ENCODE measurements around the gene NFIB.

The NFIB gene

DNA sequence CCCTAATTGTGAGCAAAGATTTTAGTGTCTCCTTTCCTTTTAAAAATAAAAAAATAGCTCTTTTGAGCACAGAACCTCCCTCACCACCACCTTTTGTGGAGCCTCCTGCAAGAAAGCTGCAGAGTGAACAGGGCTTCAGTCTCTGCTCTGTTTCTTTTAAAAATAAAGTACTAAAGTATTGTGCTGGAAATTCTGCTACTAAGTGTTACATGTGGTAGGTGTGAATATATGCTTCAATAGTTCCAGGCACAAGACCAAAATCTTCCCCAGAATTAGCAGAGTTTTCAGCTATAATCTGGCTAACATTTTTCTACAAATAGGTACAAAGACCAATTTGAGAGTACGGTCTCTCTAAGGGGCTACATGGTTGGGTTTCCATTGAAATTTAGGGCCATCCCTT lies 40.3 kb upstream of the NFIB start:
- Mint-ChIP-seq H3K4me3 (no peak overlapping the region), H3K9me3 (no peaks in the 10 kb centered on the region), H3K36me3 (ENCODE audit: low read depth) (peaks cover 6% of the 10 kb centered on the region), H3K4me1 (peaks cover 83% of the 10 kb centered on the region), H3K27ac (peak overlapping the region in 1 of 3 experiments; percentile 66), H3K27me3 (ENCODE audit: low read depth) (peaks cover 30% of the 10 kb centered on the region)
- TF ChIP-seq, protein P1, sequence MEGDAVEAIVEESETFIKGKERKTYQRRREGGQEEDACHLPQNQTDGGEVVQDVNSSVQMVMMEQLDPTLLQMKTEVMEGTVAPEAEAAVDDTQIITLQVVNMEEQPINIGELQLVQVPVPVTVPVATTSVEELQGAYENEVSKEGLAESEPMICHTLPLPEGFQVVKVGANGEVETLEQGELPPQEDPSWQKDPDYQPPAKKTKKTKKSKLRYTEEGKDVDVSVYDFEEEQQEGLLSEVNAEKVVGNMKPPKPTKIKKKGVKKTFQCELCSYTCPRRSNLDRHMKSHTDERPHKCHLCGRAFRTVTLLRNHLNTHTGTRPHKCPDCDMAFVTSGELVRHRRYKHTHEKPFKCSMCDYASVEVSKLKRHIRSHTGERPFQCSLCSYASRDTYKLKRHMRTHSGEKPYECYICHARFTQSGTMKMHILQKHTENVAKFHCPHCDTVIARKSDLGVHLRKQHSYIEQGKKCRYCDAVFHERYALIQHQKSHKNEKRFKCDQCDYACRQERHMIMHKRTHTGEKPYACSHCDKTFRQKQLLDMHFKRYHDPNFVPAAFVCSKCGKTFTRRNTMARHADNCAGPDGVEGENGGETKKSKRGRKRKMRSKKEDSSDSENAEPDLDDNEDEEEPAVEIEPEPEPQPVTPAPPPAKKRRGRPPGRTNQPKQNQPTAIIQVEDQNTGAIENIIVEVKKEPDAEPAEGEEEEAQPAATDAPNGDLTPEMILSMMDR (IDR thresholded peaks at IDR 0.05; ENCODE audit: unreplicated experiment in 3 of 3), result no peak

GRCh38 chr9:14353222-14354056 lies 39.5 kb upstream of the NFIB start:
- Mint-ChIP-seq H3K27me3 (ENCODE audit: low read depth) (peaks cover 38% of the 10 kb centered on the region), H3K36me3 (ENCODE audit: low read depth) (peaks cover 3% of the 10 kb centered on the region), H3K4me1 (peaks cover 86% of the 10 kb centered on the region), H3K9me3 (no peaks in the 10 kb centered on the region), H3K27ac (peak overlapping the region in 1 of 3 experiments; percentile 66), H3K4me3 (peak overlapping the region in 2 of 3 experiments; percentile 10 to 47)
- TF ChIP-seq, protein P1 (IDR thresholded peaks at IDR 0.05; ENCODE audit: unreplicated experiment in 3 of 3), result peak; percentile 87 to 92 (median 90)

DNA sequence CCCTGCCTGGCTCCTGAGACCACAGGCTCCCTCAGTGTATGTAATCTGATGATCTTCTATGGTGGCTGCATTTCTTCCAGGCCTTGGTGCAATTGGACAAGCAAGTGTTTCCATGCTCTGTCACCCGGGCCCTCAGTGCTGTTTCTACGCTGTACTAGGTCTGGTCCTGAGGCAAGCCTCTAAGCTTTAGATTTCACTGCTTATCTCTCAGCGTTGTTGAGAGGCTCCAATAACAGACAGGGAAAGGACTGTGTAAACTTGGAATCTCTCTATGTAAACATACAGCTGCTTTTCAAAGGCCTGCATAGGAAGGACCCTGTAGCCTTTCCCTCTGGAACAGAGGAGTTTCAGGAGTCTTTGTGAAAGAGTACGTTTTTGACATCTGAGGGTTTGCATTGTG lies 38.6 kb upstream of the NFIB start:
- Mint-ChIP-seq H3K36me3 (ENCODE audit: low read depth) (peaks cover under 1% of the 10 kb centered on the region), H3K9me3 (no peaks in the 10 kb centered on the region), H3K27me3 (ENCODE audit: low read depth) (peaks cover 47% of the 10 kb centered on the region), H3K4me3 (peak overlapping the region in 2 of 3 experiments; percentile 10 to 44), H3K27ac (peak overlapping the region in 1 of 3 experiments; percentile 66), H3K4me1 (peaks cover 82% of the 10 kb centered on the region)
- TF ChIP-seq, protein P1 (IDR thresholded peaks at IDR 0.05; ENCODE audit: unreplicated experiment in 3 of 3), result no peak

GRCh38 chr9:14351221-14351836 lies 37.4 kb upstream of the NFIB start:
- no peaks in the 10 kb centered on the region for H3K9me3 Mint-ChIP-seq
- TF ChIP-seq, protein P1 (IDR thresholded peaks at IDR 0.05; ENCODE audit: unreplicated experiment in 3 of 3), result no peak
- H3K4me1 Mint-ChIP-seq, result peaks cover 75% of the 10 kb centered on the region
- no peak overlapping the region for H3K4me3 Mint-ChIP-seq
- peak overlapping the region in 1 of 3 experiments; percentile 66 for H3K27ac Mint-ChIP-seq
- peaks cover 50% of the 10 kb centered on the region for H3K27me3 Mint-ChIP-seq (ENCODE audit: low read depth)
- no peaks in the 10 kb centered on the region for H3K36me3 Mint-ChIP-seq (ENCODE audit: low read depth)

GRCh38 chr9:14350754-14351153 lies 36.8 kb upstream of the NFIB start:
- Mint-ChIP-seq H3K27me3 (ENCODE audit: low read depth) (peaks cover 50% of the 10 kb centered on the region), H3K36me3 (ENCODE audit: low read depth) (no peaks in the 10 kb centered on the region), H3K9me3 (no peaks in the 10 kb centered on the region), H3K4me3 (no peak overlapping the region), H3K27ac (no peak overlapping the region), H3K4me1 (peaks cover 72% of the 10 kb centered on the region)
- TF ChIP-seq, protein P1 (IDR thresholded peaks at IDR 0.05; ENCODE audit: unreplicated experiment in 3 of 3), result no peak
